Lower leg skin (tissue), 3 donors: ENCODE data around the gene GAS2L2.

ENCODE experiments used
- POLR2A ChIP-seq, 2 donors: fragments of 450-650 bp; IDR thresholded peaks; one replicate each; pipeline ENCODE4 v1.6.1; 2016 to 2017; ENCODE audit warnings: antibody characterized with exemption in 2 of 2, mild to moderate bottlenecking in 1 of 2, moderate library complexity in 1 of 2
- TF ChIP-seq, protein P1 (sequence below), 3 donors: fragments of 450-650 bp; IDR thresholded peaks; one replicate each; pipeline ENCODE4 v1.5.1; 2016; ENCODE audit warnings: antibody characterized with exemption in 3 of 3, mild to moderate bottlenecking in 3 of 3, moderate library complexity in 2 of 3

DNA sequence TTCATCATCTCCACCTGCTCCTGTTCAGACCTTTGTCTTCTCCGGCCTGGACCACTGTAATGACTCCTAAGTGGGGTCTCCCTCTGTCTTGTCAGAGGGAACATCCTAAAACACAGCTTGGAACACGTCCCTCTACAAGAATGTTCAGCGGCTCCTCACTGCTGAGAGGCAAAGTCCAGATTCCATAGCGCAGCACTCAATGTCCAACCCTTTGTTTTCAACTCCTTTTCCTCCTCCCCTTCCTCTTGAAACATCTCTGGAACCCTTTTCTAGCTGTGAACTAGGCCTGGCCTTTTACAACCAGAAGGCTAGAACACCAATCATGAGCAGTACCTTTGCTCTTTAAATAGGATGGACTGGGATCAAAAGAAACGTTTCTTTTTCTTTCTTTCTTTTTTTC, 8.6 kb upstream of the GAS2L2 start:
- TF ChIP-seq, protein P1, sequence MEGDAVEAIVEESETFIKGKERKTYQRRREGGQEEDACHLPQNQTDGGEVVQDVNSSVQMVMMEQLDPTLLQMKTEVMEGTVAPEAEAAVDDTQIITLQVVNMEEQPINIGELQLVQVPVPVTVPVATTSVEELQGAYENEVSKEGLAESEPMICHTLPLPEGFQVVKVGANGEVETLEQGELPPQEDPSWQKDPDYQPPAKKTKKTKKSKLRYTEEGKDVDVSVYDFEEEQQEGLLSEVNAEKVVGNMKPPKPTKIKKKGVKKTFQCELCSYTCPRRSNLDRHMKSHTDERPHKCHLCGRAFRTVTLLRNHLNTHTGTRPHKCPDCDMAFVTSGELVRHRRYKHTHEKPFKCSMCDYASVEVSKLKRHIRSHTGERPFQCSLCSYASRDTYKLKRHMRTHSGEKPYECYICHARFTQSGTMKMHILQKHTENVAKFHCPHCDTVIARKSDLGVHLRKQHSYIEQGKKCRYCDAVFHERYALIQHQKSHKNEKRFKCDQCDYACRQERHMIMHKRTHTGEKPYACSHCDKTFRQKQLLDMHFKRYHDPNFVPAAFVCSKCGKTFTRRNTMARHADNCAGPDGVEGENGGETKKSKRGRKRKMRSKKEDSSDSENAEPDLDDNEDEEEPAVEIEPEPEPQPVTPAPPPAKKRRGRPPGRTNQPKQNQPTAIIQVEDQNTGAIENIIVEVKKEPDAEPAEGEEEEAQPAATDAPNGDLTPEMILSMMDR (IDR thresholded peaks at IDR 0.05), result no peak
- no peak for TF ChIP-seq POLR2A (IDR thresholded peaks at IDR 0.05)
